GM10266 (cell line): Measurements from ENCODE around the gene RPS17.
"Not testable (repeated sequence)": the region's sequence is repeated elsewhere in the genome, so short reads cannot be mapped to it uniquely, and the experiment has no call there.

Experiments
- DNase-seq: peaks from one replicate; pipeline ENCODE4 v3.0.0; 2012; ENCODE audit errors: extremely low spot score
- CTCF ChIP-seq: IDR thresholded peaks from 2 replicates; pipeline ENCODE4 v1.5.1; 2012; ENCODE audit warnings: mild to moderate bottlenecking, low read depth; ENCODE audit not compliant: control insufficient read depth, insufficient read depth; ENCODE audit errors: missing control alignments

RPS17 gene

GRCh38 chr15:82502700-82503339 is 37.4 kb downstream of the RPS17 start:
- not testable (repeated sequence) for DNase-seq
- peak; percentile 33 for TF ChIP-seq CTCF

GRCh38 chr15:82500772-82501171 is 39.5 kb downstream of the RPS17 start:
- DNase-seq, result not testable (repeated sequence)

GRCh38 chr15:82497978-82498377 is 42.3 kb downstream of the RPS17 start:
- not testable (repeated sequence) for DNase-seq

- DNase-seq, result not testable (repeated sequence)
Measured at GRCh38 chr15:82488250-82488649, 52.0 kb downstream of the RPS17 start.

- DNase-seq, result not testable (repeated sequence)
Measured at GRCh38 chr15:82487045-82487444, 53.2 kb downstream of the RPS17 start.
